ENCODE data around the gene SS18L1.

SS18L1 gene

GRCh38 chr20:62198496-62198895, 54.9 kb downstream of the SS18L1 start:
- TF ChIP-seq CTCF (IDR thresholded peaks at IDR 0.05; ENCODE audit: low read depth, low read length) = no peak
- DNase-seq (ENCODE audit: low read depth in 2 of 2) = no peak
- H3K4me3 ChIP-seq (replicated peaks in 1 of 2; ENCODE audit: low read depth in 2 of 2, low read length in 2 of 2) = no peak overlapping the region

GRCh38 chr20:62198931-62199330, 55.4 kb downstream of the SS18L1 start:
- H3K4me3 ChIP-seq (replicated peaks in 1 of 2; ENCODE audit: low read depth in 2 of 2, low read length in 2 of 2) = no peak overlapping the region
- DNase-seq (ENCODE audit: low read depth in 2 of 2) = no peak
- no peak for TF ChIP-seq CTCF (IDR thresholded peaks at IDR 0.05; ENCODE audit: low read depth, low read length)

- no peak overlapping the region for H3K4me3 ChIP-seq (replicated peaks in 1 of 2; ENCODE audit: low read depth in 2 of 2, low read length in 2 of 2)
- TF ChIP-seq CTCF (IDR thresholded peaks at IDR 0.05; ENCODE audit: low read depth, low read length) = no peak
- DNase-seq (ENCODE audit: low read depth in 2 of 2) = no peak
These were observed 57.1 kb downstream of the SS18L1 start for GRCh38 chr20:62200491-62201172.

GRCh38 chr20:62201173-62202082, 57.9 kb downstream of the SS18L1 start:
- no peak for TF ChIP-seq CTCF (IDR thresholded peaks at IDR 0.05; ENCODE audit: low read depth, low read length)
- H3K4me3 ChIP-seq (replicated peaks in 1 of 2; ENCODE audit: low read depth in 2 of 2, low read length in 2 of 2) = no peak overlapping the region
- DNase-seq (ENCODE audit: low read depth in 2 of 2) = no peak

GRCh38 chr20:62202083-62202395, 58.5 kb downstream of the SS18L1 start:
- no peak overlapping the region for H3K4me3 ChIP-seq (replicated peaks in 1 of 2; ENCODE audit: low read depth in 2 of 2, low read length in 2 of 2)
- TF ChIP-seq CTCF (IDR thresholded peaks at IDR 0.05; ENCODE audit: low read depth, low read length) = no peak
- peak in 1 of 2 donors; percentile 27 for DNase-seq (ENCODE audit: low read depth in 2 of 2)

GRCh38 chr20:62202676-62203377, 59.3 kb downstream of the SS18L1 start:
- DNase-seq (ENCODE audit: low read depth in 2 of 2) = no peak
- H3K4me3 ChIP-seq (replicated peaks in 1 of 2; ENCODE audit: low read depth in 2 of 2, low read length in 2 of 2) = no peak overlapping the region
- TF ChIP-seq CTCF (IDR thresholded peaks at IDR 0.05; ENCODE audit: low read depth, low read length) = no peak

All from cardiac fibroblast (primary cell).